Measurements from ENCODE around the gene TNKS1BP1.

Gene TNKS1BP1

GRCh38 chr11:57331720-57332119 lies 7.0 kb upstream of the TNKS1BP1 start:
- no peak for DNase-seq

DNA sequence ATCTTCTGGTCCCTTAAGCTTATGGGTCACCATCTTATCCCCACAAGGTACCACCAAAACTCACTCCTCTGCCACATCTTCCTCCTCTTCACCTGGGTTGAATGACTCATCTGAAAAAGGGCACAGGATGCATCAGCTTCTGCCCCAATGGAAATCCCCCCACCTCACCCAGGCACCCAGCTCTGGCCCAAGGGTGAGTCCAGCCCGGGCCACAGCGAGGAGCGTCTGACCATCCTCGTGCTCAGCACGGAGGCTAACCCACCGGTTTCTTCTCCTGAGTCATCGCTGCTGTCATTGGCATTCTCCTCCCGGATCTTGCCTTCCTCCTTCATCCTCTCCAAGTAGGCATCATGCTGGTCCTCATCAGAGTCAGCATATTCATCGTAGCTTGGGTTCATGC lies 5.3 kb upstream of the TNKS1BP1 start:
- no peak for DNase-seq

DNA sequence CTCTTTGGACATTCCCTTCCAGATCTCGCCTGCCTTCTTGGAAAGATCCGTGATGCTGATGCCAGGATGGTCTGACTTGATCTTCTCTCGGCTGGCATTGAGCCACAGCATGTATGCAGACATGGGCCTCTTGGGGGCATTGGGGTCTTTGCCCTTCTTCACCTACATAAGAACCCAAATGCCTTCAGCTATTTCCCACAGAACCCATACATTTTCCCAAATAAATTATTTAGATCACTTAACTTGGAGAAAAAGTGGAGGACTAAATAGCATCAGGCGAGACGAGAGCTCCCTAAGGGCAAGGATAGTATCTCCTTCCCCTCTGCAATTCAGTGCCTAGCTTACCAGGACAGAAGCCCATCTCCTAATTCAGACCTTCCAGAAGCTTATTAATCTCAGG lies 3.0 kb upstream of the TNKS1BP1 start:
- DNase-seq = no peak

- DNase-seq = no peak
Observed at GRCh38 chr11:57325735-57326048, 940 bp upstream of the TNKS1BP1 start.

DNA sequence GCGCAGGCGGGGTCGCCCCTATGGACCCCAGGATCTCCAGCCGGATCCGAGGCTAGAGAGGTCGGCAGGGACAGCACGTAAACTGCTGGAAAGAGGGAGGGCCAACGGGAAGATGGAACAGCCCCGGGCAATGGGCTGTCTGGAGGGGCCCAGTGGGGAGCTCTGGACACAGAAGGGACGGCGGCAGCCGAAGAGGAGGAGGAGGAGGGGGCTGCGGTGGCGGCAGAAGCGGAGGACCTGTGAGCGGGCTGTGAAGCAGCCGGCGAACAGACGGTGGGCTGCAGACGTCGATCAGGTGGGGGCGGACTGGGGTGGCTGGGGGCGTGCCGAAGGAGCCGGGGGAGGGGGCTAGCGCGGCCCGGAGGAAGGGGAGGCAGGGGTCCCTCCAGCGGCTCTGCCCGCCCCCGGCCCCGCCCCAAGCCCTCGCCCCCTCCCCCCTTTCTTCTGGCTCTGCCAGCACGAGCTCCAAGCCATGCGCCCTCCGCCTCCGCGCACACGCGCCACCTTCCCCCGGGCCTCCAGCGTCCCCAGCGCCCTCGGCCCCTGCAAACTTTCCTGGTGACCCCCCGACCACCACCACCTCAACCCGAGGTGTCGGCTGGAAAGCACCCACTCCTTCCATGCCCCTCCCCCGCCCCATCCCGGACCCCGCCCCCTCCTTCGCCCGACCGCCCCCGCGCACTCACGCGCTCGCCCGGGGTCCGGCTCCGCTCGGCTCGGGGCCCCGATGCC lies 432 bp downstream of the TNKS1BP1 start:
- peak; percentile 92 for DNase-seq

- no peak for DNase-seq
Observed at GRCh38 chr11:57323855-57324153, 948 bp downstream of the TNKS1BP1 start.

GRCh38 chr11:57323167-57323854 lies 1.4 kb downstream of the TNKS1BP1 start:
- peak; percentile 80 for DNase-seq

- DNase-seq = peak; percentile 97
Observed at GRCh38 chr11:57322256-57323166, 2.2 kb downstream of the TNKS1BP1 start.

DNA sequence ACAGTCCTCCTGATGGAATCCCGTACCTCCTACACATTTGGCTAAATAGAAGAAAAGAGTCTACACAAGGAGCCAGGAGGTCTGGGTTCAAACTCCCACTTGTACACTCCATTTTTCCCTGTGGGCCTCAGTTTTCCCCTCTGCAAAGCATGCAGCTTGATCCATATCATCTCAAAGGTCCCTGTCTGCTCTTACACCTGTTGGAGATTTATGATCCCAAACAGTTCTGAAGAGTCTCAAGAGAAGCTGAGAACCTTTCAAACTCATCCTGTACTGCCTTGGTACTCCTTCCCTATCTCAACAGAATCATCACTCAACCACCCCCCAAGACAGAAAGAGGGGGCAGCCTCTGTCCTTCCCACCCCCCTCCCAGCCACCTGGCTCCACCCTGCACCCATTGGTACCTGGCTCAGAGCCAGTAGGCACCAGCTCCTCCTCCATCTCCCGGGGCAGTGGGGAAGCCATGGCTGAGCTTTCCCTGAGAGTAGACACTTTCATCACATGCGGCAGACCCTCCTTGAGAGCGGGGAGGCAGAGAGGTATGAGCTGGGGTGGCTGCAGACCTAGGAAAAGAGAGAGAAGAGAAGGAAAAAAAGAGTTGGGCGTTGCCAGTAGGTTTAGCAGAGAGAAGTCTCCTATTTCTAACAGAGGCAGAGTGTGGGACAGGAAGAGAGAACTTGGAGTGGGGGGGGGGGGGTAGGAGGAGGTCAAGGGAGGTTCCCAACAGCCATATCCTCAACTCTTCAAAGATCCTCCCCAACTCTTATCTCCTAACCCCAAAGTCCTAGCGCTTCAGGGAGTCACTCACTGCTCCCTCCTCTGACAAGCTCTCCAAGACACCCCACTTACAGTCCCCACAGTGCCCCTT lies 3.1 kb downstream of the TNKS1BP1 start:
- DNase-seq = no peak

DNA sequence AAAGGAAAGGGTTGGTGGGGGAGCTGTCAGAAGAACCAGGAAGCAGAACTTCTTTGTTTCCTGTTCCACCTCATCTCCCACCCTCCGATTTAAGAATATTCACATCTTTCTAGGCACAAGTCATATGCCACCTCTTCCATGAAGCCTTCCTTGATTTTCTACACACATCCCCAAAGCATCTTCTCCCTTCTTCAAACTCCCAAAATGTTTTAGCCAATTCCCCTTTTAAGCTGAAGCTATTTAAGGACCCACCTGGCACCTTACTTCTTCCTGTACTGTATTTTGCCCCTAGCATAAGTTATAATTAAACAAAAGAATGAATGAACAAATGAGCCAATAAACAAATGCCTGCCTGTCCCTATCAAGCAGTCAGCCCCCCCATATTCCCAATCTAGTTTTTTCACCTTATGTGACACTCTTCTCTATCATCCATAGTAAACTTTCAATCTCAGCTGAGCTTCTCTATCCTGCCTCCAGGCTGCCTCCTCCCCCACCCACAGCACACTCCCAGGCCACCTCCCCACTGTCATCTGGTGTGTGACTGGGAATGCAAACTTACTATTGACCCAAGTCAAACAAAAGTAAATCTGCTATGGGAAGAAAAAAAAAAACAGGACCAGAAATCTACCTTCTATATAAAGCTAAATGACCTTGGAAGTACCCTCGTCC lies 3.9 kb downstream of the TNKS1BP1 start:
- no peak for DNase-seq

GRCh38 chr11:57320067-57320718 lies 4.6 kb downstream of the TNKS1BP1 start:
- DNase-seq = no peak

DNA sequence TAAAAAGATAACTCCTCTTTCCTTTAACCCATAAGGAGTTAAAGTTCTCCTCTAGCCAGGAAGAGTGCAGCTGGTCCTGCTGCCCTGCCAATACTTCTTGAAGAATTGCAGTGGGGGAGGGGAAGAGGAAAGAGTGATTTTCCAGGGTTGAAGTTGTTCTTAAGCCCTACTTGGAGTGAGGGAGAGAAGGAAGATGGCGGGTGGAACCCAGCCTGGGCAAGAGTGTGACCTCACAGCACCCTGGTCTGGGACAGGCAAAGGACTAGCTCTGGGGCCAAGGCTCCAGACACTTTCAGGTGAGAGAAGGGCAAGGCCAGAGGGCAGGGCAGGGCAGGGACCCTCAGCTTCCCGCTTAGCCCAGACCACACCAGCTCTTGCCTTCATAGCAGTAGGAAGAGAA lies 6.6 kb downstream of the TNKS1BP1 start:
- DNase-seq = no peak

DNA sequence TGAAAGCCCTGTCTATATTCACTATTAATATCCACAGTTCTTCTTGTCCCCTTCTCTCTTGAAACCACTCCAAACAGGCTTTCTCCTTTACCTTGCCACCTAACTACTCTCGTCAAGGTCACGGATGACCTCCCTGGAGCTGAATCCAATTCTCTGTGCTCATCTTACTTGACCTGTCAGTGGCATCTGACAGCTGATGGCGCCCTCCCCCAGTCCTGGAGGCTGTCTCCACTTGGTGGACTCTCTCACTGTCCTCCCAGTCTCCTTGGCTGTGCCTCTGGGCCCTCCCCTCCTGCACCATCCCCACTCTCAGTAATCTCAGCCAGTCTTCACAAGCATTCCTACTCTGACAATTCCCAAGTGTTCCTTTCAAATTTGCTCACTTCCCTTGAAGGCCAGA lies 8.7 kb downstream of the TNKS1BP1 start:
- DNase-seq = no peak

- no peak for DNase-seq
Observed at GRCh38 chr11:57315491-57315890, 9.3 kb downstream of the TNKS1BP1 start.

- DNase-seq = no peak
Observed at GRCh38 chr11:57314221-57314973, 10.4 kb downstream of the TNKS1BP1 start.

GRCh38 chr11:57313788-57314135 lies 11.0 kb downstream of the TNKS1BP1 start:
- DNase-seq = no peak

DNA sequence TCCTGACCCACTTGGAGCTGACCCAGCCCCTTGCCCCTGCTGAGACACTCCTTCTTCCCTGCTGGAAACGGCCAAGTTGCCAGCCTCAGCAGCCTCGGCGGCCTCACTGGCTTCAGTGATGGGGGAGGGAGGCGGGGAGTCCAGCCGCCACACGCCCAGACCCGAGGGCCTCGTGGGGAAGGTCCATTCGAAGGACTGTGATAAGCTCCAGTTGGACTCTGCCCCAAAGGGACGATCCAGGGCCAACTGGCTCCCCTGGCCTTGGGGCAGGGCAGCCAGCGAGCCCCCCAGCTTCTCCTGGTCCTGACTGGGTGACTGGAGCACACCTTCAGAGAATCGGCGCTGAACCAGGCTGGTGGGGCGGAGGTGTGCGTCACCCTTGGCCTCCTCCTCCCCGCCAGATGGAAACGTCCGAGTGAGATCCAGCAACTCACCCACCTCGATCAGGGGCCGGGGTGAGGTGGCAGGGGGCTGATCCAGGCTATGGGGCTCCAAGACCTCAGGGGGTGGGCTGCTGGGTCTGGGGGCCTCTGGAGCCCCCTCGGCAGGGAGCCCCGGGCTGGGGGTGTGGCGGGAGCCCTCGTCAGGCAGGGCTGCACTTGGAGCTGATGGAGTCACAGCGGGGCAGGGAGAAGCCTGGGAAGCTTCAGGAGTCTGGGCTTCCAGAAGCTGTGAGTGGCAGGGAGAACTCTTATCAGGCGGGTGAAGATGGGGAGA lies 11.5 kb downstream of the TNKS1BP1 start:
- peak; percentile 48 for DNase-seq

- peak; percentile 63 for DNase-seq
Observed at GRCh38 chr11:57312511-57313021, 12.2 kb downstream of the TNKS1BP1 start.

- DNase-seq = peak; percentile 99
Observed at GRCh38 chr11:57311109-57311936, 13.4 kb downstream of the TNKS1BP1 start.
